Measurements from ENCODE around the gene MYO1E. TPM values are rescaled to one million over a fixed set of nuclear protein-coding genes. Genes with fewer than 3 reads are reported as not detected.
"Not testable (repeated sequence)": the region's sequence is repeated elsewhere in the genome, so short reads cannot be mapped to it uniquely, and the experiment has no call there.

Gene MYO1E
- total RNA-seq, 1 donor from 2014 or later, result 403 TPM

GRCh38 chr15:59168536-59168935, 204.1 kb downstream of the MYO1E start:
- H3K4me3 ChIP-seq (ENCODE audit: low read depth, low read length), result no peak overlapping the region
- TF ChIP-seq CTCF (conservative IDR thresholded peaks at IDR 0.05; ENCODE audit: low read depth, low read length), result no peak
- DNase-seq (ENCODE audit: low read depth), result no peak

- no peak overlapping the region for H3K4me3 ChIP-seq (ENCODE audit: low read depth, low read length)
- TF ChIP-seq CTCF (conservative IDR thresholded peaks at IDR 0.05; ENCODE audit: low read depth, low read length), result no peak
- no peak for DNase-seq (ENCODE audit: low read depth)
These were observed 205.9 kb downstream of the MYO1E start for GRCh38 chr15:59166601-59167265.

- no peak overlapping the region for H3K4me3 ChIP-seq (ENCODE audit: low read depth, low read length)
- DNase-seq (ENCODE audit: low read depth), result no peak
- no peak for TF ChIP-seq CTCF (conservative IDR thresholded peaks at IDR 0.05; ENCODE audit: low read depth, low read length)
These were observed 206.5 kb downstream of the MYO1E start for GRCh38 chr15:59166166-59166565.

- no peak overlapping the region for H3K4me3 ChIP-seq (ENCODE audit: low read depth, low read length)
- no peak for TF ChIP-seq CTCF (conservative IDR thresholded peaks at IDR 0.05; ENCODE audit: low read depth, low read length)
- DNase-seq (ENCODE audit: low read depth), result no peak
These were observed 206.9 kb downstream of the MYO1E start for GRCh38 chr15:59165726-59166125.

- DNase-seq (ENCODE audit: low read depth); H3K4me3 ChIP-seq (ENCODE audit: low read depth, low read length): not testable (repeated sequence)
These were observed 210.6 kb downstream of the MYO1E start for GRCh38 chr15:59162080-59162479.

DNA sequence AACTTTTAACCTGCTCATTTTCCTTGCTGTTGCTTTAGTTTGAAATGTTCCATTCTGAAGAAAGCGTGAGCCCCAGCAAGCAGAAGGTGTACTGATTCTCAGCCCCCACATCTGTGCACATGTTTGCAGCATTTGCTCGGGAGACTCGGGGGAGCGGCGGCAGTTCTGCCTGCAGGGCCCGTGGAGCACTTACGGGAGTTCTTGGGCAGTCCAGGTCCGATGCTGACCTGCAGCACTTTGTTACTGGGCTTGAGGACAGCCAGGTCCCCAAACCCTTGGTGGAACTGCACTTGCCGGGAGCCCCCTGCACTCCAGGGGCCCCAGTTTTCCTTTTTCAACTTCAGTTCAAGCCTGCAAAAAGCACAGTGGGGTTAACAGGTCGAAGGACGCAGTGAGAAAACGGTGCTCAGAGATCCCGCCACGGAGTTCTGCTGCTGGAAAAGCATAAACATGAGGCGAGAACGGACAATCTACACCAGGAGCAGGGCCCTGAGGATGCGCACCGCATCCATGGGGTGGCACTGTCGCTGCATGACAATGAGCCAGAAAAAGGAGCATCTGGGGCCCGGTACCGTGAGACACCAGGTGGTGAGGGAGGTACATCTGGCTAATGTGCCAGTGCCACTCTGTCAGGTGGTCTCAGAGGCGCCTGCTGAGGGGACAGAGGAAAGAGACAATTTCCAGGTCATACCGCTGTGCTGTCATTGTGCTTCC, 211.6 kb downstream of the MYO1E start:
- no peak overlapping the region for H3K4me3 ChIP-seq (ENCODE audit: low read depth, low read length)
- TF ChIP-seq CTCF (conservative IDR thresholded peaks at IDR 0.05; ENCODE audit: low read depth, low read length), result peak; percentile 50
- DNase-seq (ENCODE audit: low read depth), result no peak

- no peak for DNase-seq (ENCODE audit: low read depth)
- no peak for TF ChIP-seq CTCF (conservative IDR thresholded peaks at IDR 0.05; ENCODE audit: low read depth, low read length)
- no peak overlapping the region for H3K4me3 ChIP-seq (ENCODE audit: low read depth, low read length)
These were observed 213.5 kb downstream of the MYO1E start for GRCh38 chr15:59159210-59159609.

All from epithelial cell of proximal tubule (primary cell).